Measurements from ENCODE around the gene LRRC14B.

LRRC14B gene

DNA sequence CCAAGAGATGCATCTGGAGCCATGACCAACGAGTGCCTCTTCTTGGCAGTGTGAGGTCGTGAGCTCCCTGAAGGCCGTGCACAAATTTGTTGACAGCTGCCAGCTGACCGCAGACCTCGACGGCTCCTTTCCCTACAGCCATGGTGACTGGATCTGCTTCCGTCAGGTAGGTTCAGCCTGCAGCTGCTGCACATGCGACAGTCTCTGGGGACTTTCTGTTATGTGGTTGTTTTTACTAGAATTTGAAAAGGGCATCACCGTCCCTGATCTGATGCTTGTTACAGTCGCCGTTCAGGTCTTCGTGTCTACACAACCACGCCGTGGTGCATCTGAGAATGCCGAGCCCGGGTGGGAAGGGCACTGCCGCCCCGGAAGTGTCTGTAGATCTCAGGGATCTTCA lies 36.5 kb upstream of the LRRC14B start:
- TF ChIP-seq, protein P1, sequence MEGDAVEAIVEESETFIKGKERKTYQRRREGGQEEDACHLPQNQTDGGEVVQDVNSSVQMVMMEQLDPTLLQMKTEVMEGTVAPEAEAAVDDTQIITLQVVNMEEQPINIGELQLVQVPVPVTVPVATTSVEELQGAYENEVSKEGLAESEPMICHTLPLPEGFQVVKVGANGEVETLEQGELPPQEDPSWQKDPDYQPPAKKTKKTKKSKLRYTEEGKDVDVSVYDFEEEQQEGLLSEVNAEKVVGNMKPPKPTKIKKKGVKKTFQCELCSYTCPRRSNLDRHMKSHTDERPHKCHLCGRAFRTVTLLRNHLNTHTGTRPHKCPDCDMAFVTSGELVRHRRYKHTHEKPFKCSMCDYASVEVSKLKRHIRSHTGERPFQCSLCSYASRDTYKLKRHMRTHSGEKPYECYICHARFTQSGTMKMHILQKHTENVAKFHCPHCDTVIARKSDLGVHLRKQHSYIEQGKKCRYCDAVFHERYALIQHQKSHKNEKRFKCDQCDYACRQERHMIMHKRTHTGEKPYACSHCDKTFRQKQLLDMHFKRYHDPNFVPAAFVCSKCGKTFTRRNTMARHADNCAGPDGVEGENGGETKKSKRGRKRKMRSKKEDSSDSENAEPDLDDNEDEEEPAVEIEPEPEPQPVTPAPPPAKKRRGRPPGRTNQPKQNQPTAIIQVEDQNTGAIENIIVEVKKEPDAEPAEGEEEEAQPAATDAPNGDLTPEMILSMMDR (IDR thresholded peaks at IDR 0.05; ENCODE audit: control insufficient read depth, insufficient read depth, low read depth, low read length, missing control alignments), result no peak
- no peak overlapping the region for H3K4me3 ChIP-seq (ENCODE audit: control insufficient read depth, low read depth, low read length)
- no peak for DNase-seq (ENCODE audit: low read depth)

DNA sequence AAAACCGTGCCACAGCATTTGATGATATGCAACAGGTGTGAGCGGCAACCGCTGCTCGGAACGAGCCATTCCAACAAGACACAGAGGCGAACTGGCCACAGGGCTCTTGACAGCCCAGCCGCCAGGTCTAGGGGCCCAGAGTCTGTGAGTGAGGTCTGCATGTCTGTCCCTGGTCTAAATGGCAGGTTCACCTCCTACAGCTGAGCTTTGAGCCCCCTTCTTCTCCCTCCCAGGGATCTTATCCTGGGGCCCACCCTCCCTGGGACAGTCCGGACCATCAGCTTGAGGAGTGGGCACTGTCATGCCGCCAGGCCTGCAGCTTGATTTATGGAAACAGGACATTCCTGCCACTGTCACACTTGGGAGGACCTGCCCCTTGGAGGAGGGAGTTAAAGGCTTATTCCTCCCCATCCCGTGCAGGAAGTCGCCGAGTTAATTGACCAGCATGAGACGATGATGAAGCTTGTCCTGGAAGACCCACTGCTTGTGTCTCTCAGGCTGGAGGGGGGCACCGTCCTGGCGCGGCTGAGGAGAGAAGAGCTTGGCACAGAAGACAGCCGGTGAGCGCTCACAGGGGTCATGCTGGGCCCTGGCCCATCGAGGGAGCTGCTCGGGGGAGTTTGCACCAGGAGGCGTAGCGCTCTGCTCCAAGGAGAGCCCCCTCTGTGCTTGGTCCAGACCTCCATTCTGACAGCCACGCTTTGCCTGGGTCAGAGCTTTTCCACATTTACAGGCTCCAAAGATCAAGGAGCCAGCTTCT lies 35.5 kb upstream of the LRRC14B start:
- H3K4me3 ChIP-seq (ENCODE audit: control insufficient read depth, low read depth, low read length), result no peak overlapping the region
- DNase-seq (ENCODE audit: low read depth), result no peak
- TF ChIP-seq, protein P1 (IDR thresholded peaks at IDR 0.05; ENCODE audit: control insufficient read depth, insufficient read depth, low read depth, low read length, missing control alignments), result no peak

GRCh38 chr5:156411-157072 lies 34.8 kb upstream of the LRRC14B start:
- no peak overlapping the region for H3K4me3 ChIP-seq (ENCODE audit: control insufficient read depth, low read depth, low read length)
- DNase-seq (ENCODE audit: low read depth), result no peak
- TF ChIP-seq, protein P1 (IDR thresholded peaks at IDR 0.05; ENCODE audit: control insufficient read depth, insufficient read depth, low read depth, low read length, missing control alignments), result no peak

GRCh38 chr5:157126-157715 lies 34.1 kb upstream of the LRRC14B start:
- no peak overlapping the region for H3K4me3 ChIP-seq (ENCODE audit: control insufficient read depth, low read depth, low read length)
- no peak for DNase-seq (ENCODE audit: low read depth)

GRCh38 chr5:157801-158200 lies 33.5 kb upstream of the LRRC14B start:
- DNase-seq (ENCODE audit: low read depth), result no peak
- H3K4me3 ChIP-seq (ENCODE audit: control insufficient read depth, low read depth, low read length), result no peak overlapping the region
- TF ChIP-seq, protein P1 (IDR thresholded peaks at IDR 0.05; ENCODE audit: control insufficient read depth, insufficient read depth, low read depth, low read length, missing control alignments), result no peak

More at GRCh38 chr5:157126-157715, 34.1 kb upstream of the LRRC14B start:
- TF ChIP-seq, protein P1 (IDR thresholded peaks at IDR 0.05; ENCODE audit: control insufficient read depth, insufficient read depth, low read depth, low read length, missing control alignments), result no peak

DNA sequence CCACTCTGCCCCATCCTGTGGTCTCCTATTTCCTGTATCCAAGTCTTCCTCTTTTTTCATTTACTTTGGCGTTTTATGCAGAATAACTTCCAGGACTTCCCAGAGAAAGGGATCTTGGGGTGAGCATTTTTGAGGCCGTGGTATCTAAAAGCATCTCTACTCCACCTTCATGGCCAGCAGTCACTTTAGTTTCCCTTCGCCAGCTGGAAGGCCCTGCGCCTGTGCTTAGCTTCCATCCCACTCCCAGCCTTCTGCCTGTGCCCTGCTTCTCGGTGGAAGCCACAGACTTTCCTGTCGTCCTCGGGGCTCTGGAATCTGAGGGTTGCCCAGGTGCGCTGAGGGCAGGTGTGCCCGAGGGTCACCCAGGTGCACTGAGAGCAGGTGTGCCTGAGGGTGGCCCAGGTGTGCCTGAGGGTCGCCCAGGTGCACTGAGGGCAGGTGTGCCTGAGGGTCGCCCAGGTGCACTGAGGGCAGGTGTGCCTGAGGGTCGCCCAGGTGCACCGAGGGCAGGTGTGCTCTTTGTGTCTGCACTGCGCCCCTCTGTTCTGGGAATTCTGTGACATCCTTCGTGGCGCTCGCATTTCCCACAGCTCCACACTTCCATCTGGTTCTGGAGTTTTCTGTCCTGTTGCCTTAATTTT lies 32.4 kb upstream of the LRRC14B start:
- TF ChIP-seq, protein P1 (IDR thresholded peaks at IDR 0.05; ENCODE audit: control insufficient read depth, insufficient read depth, low read depth, low read length, missing control alignments), result no peak
- no peak for DNase-seq (ENCODE audit: low read depth)
- H3K4me3 ChIP-seq (ENCODE audit: control insufficient read depth, low read depth, low read length), result no peak overlapping the region
